ES-I3 (cell line): Measurements from ENCODE around the gene RNU5B-1.

Source experiments
- H3K36me3 ChIP-seq: 2 replicates; pipeline ENCODE4 v1.6.1; 2013; ENCODE audit warnings: mild to moderate bottlenecking, low read length, control low read depth, moderate library complexity; ENCODE audit not compliant: insufficient read depth
- H3K4me1 ChIP-seq: 2 replicates; pipeline ENCODE4 v1.6.1; 2013; ENCODE audit warnings: mild to moderate bottlenecking, control low read depth, low read length; ENCODE audit not compliant: insufficient read depth
- H3K9ac ChIP-seq: 2 replicates; pipeline ENCODE4 v1.6.1; 2013; ENCODE audit warnings: low read depth, mild to moderate bottlenecking, low read length, moderate library complexity
- H3K9me3 ChIP-seq: 2 replicates; pipeline ENCODE4 v1.6.1; 2013; ENCODE audit warnings: mild to moderate bottlenecking, low read length, moderate library complexity; ENCODE audit not compliant: control insufficient read depth, insufficient read depth

The RNU5B-1 gene

GRCh38 chr15:65305150-65305758 lies 777 bp downstream of the RNU5B-1 start:
- Histone ChIP-seq H3K9ac (peak overlapping the region; percentile 2; the same call in 1 of the 2 replicates), H3K9me3 (no peaks in the 10 kb centered on the region), H3K4me1 (peaks cover 3% of the 10 kb centered on the region; the same call in 1 of the 2 replicates), H3K36me3 (no peaks in the 10 kb centered on the region)

GRCh38 chr15:65305776-65306175 lies 1.3 kb downstream of the RNU5B-1 start:
- Histone ChIP-seq H3K9ac (no peak overlapping the region), H3K36me3 (no peaks in the 10 kb centered on the region), H3K9me3 (no peaks in the 10 kb centered on the region), H3K4me1 (peaks cover 3% of the 10 kb centered on the region; the same call in 1 of the 2 replicates)

- no peak overlapping the region for H3K9ac ChIP-seq
These were observed 2.1 kb downstream of the RNU5B-1 start for GRCh38 chr15:65306551-65306950.

GRCh38 chr15:65307978-65308377 lies 3.5 kb downstream of the RNU5B-1 start:
- Histone ChIP-seq H3K9ac (no peak overlapping the region), H3K4me1 (peaks cover 6% of the 10 kb centered on the region; the same call in 1 of the 2 replicates), H3K36me3 (no peaks in the 10 kb centered on the region), H3K9me3 (no peaks in the 10 kb centered on the region)

More at GRCh38 chr15:65306551-65306950, 2.1 kb downstream of the RNU5B-1 start:
- Histone ChIP-seq H3K9me3 (no peaks in the 10 kb centered on the region), H3K36me3 (no peaks in the 10 kb centered on the region), H3K4me1 (peaks cover 3% of the 10 kb centered on the region; the same call in 1 of the 2 replicates)

GRCh38 chr15:65309882-65310418 lies 5.5 kb downstream of the RNU5B-1 start:
- H3K4me1 ChIP-seq: peaks cover 6% of the 10 kb centered on the region; the same call in 1 of the 2 replicates

GRCh38 chr15:65310431-65311137 lies 6.1 kb downstream of the RNU5B-1 start:
- Histone ChIP-seq H3K36me3 (no peaks in the 10 kb centered on the region), H3K4me1 (peaks cover 4% of the 10 kb centered on the region; the same call in 1 of the 2 replicates), H3K9ac (no peak overlapping the region), H3K9me3 (no peaks in the 10 kb centered on the region)

More at GRCh38 chr15:65309882-65310418, 5.5 kb downstream of the RNU5B-1 start:
- Histone ChIP-seq H3K9ac (no peak overlapping the region), H3K9me3 (no peaks in the 10 kb centered on the region), H3K36me3 (no peaks in the 10 kb centered on the region)

GRCh38 chr15:65311760-65312159 lies 7.3 kb downstream of the RNU5B-1 start:
- no peaks in the 10 kb centered on the region for H3K36me3 ChIP-seq
- H3K9ac ChIP-seq: no peak overlapping the region
- peaks cover 4% of the 10 kb centered on the region; the same call in 1 of the 2 replicates for H3K4me1 ChIP-seq
- H3K9me3 ChIP-seq: no peaks in the 10 kb centered on the region

GRCh38 chr15:65312400-65312916 lies 8.0 kb downstream of the RNU5B-1 start:
- Histone ChIP-seq H3K9me3 (no peaks in the 10 kb centered on the region), H3K4me1 (peaks cover 4% of the 10 kb centered on the region; the same call in 1 of the 2 replicates), H3K36me3 (no peaks in the 10 kb centered on the region)

GRCh38 chr15:65318870-65319356 lies 14.4 kb downstream of the RNU5B-1 start:
- Histone ChIP-seq H3K36me3 (no peaks in the 10 kb centered on the region), H3K9ac (no peak overlapping the region)

More at GRCh38 chr15:65312400-65312916, 8.0 kb downstream of the RNU5B-1 start:
- no peak overlapping the region for H3K9ac ChIP-seq

GRCh38 chr15:65323071-65323511 lies 18.6 kb downstream of the RNU5B-1 start:
- H3K4me1 ChIP-seq: peaks cover 9% of the 10 kb centered on the region; the same call in 1 of the 2 replicates
- no peaks in the 10 kb centered on the region for H3K9me3 ChIP-seq
- H3K36me3 ChIP-seq: no peaks in the 10 kb centered on the region
- H3K9ac ChIP-seq: no peak overlapping the region

More at GRCh38 chr15:65318870-65319356, 14.4 kb downstream of the RNU5B-1 start:
- Histone ChIP-seq H3K4me1 (no peaks in the 10 kb centered on the region), H3K9me3 (no peaks in the 10 kb centered on the region)

- Histone ChIP-seq H3K9ac (no peak overlapping the region), H3K4me1 (peaks cover 9% of the 10 kb centered on the region; the same call in 1 of the 2 replicates), H3K36me3 (no peaks in the 10 kb centered on the region)
These were observed 21.6 kb downstream of the RNU5B-1 start for GRCh38 chr15:65326117-65326526.

GRCh38 chr15:65326818-65327217 lies 22.3 kb downstream of the RNU5B-1 start:
- no peaks in the 10 kb centered on the region for H3K9me3 ChIP-seq
- no peaks in the 10 kb centered on the region for H3K36me3 ChIP-seq
- no peak overlapping the region for H3K9ac ChIP-seq
- peaks cover 9% of the 10 kb centered on the region; the same call in 1 of the 2 replicates for H3K4me1 ChIP-seq

More at GRCh38 chr15:65326117-65326526, 21.6 kb downstream of the RNU5B-1 start:
- H3K9me3 ChIP-seq: no peaks in the 10 kb centered on the region

GRCh38 chr15:65327651-65328393 lies 23.3 kb downstream of the RNU5B-1 start:
- Histone ChIP-seq H3K36me3 (no peaks in the 10 kb centered on the region), H3K9me3 (no peaks in the 10 kb centered on the region), H3K9ac (no peak overlapping the region), H3K4me1 (peaks cover 9% of the 10 kb centered on the region; the same call in 1 of the 2 replicates)
